GM12878 (cell line): ENCODE data around the gene AREG. TPM values are rescaled to one million over a fixed set of nuclear protein-coding genes. Genes with fewer than 3 reads are reported as not detected.

Experiments used
- ATAC-seq: fragments of 200-7000 bp; cut with Tn5 transposase; 3 replicates; pipeline ENCODE4 v1.9.1; 2020; ENCODE audit warnings: mild to moderate bottlenecking, moderate library complexity
- BruUV-seq: library from RNA; stranded (reverse); fragments of 400-500 nt; replicated peaks from 2 replicates; lab custom pipeline; 2021; lab: Mats Ljungman, UMichigan
- CTCF ChIA-PET: fragments of 300-600 bp; sonication (Branson Sonifier 250); formaldehyde crosslinking; extraction: SDS; loops from one replicate; lab custom pipeline; 2021; ENCODE audit warnings: inconsistent platforms; lab: Yijun Ruan, JAX
- POLR2A ChIA-PET: fragments of 350-600 bp; formaldehyde crosslinking; extraction: SDS; loops from one replicate; lab custom pipeline; 2021; ENCODE audit warnings: inconsistent platforms; lab: Charles Lee
- RAD21 ChIA-PET: fragments of 300-600 bp; sonication (Branson Sonifier 250); formaldehyde crosslinking; loops from one replicate; lab custom pipeline; 2023; ENCODE audit warnings: antibody characterized with exemption; ENCODE audit not compliant: unreplicated experiment; lab: Charles Lee
- SMC1A ChIA-PET: fragments of 300-600 bp; sonication (Branson Sonifier 250); formaldehyde crosslinking; loops from one replicate; lab custom pipeline; 2023; ENCODE audit not compliant: unreplicated experiment, uncharacterized antibody; lab: Charles Lee
- DNase-seq: peaks from one replicate; pipeline ENCODE4 v3.0.0-alpha.2; 2011; ENCODE audit warnings: low read depth, low spot score
- FAIRE-seq: peaks from 3 replicates; lab custom pipeline; 2011; peaks lifted over from hg19 to GRCh38; lab: Jason Lieb, UNC
- H2AFZ ChIP-seq: 2 replicates; pipeline ENCODE4 v1.6.0; 2011; ENCODE audit warnings: low read depth, low read length, control low read depth; ENCODE audit not compliant: control insufficient read depth
- H3K27ac ChIP-seq: 2 replicates; pipeline ENCODE4 v1.5.1; 2011; ENCODE audit warnings: control low read depth; ENCODE audit not compliant: control insufficient read depth, insufficient read depth
- H3K27me3 ChIP-seq, 2 experiments: replicated peaks in 1 of 2; 2 replicates each; pipeline versions ENCODE4 v1.6.0 to v1.6.1; 2011; ENCODE audit warnings: low read length in 1 of 2; ENCODE audit not compliant: control insufficient read depth in 2 of 2, insufficient read depth in 2 of 2
- H3K36me3 ChIP-seq, 2 experiments: 2 replicates each; pipeline ENCODE4 v1.5.1; 2011; ENCODE audit warnings: low read length in 1 of 2; ENCODE audit not compliant: control insufficient read depth in 2 of 2, insufficient read depth in 2 of 2
- H3K4me1 ChIP-seq: 2 replicates; pipeline ENCODE4 v1.6.1; 2011; ENCODE audit warnings: mild to moderate bottlenecking, low read length, moderate library complexity, mixed read lengths; ENCODE audit not compliant: control insufficient read depth, insufficient read depth
- H3K4me2 ChIP-seq: 2 replicates; pipeline ENCODE4 v1.6.0; 2011; ENCODE audit warnings: control low read depth; ENCODE audit not compliant: control insufficient read depth, insufficient read depth
- H3K4me3 ChIP-seq: fragments of 200-600 bp; sonication (generic); 2 replicates; pipeline ENCODE4 v1.5.1; 2016
- H3K79me2 ChIP-seq: 2 replicates; pipeline ENCODE4 v1.6.0; 2011; ENCODE audit warnings: low read length; ENCODE audit not compliant: control insufficient read depth, insufficient read depth
- H3K9ac ChIP-seq: 2 replicates; pipeline ENCODE4 v1.8.0; 2011; ENCODE audit warnings: low read length, control low read depth, mixed read lengths; ENCODE audit not compliant: control insufficient read depth, insufficient read depth
- H3K9me3 ChIP-seq: replicated peaks from 3 replicates; pipeline ENCODE4 v1.5.1; 2011; ENCODE audit warnings: mild to moderate bottlenecking, low read length; ENCODE audit not compliant: control insufficient read depth, insufficient read depth
- H4K20me1 ChIP-seq: 2 replicates; pipeline ENCODE4 v1.6.0; 2011; ENCODE audit not compliant: control insufficient read depth, insufficient read depth
- ASH2L ChIP-seq: fragments of 300-600, 200-600 bp; sonication (generic); IDR thresholded peaks from 2 replicates; pipeline ENCODE4 v1.6.1; 2017; ENCODE audit warnings: low read depth, mild to moderate bottlenecking, borderline replicate concordance
- BACH1 ChIP-seq: fragments of 450-650 bp; IDR thresholded peaks from 2 replicates; pipeline ENCODE4 v1.6.1; 2017; ENCODE audit warnings: mild to moderate bottlenecking, borderline replicate concordance
- CHD1 ChIP-seq: IDR thresholded peaks from 2 replicates; pipeline ENCODE4 v1.6.1; 2012; ENCODE audit warnings: low read depth, low read length, improper control_type of control experiment
- E2F8 ChIP-seq: fragments of 450-650 bp; IDR thresholded peaks from 2 replicates; pipeline ENCODE4 v1.6.1; 2018; ENCODE audit warnings: mild to moderate bottlenecking, low read depth, moderate library complexity; ENCODE audit not compliant: partially characterized antibody
- ESRRA ChIP-seq: IDR thresholded peaks from 2 replicates; pipeline ENCODE4 v1.6.1; 2012; ENCODE audit warnings: mild to moderate bottlenecking, low read length, improper control_type of control experiment
- KLF5 ChIP-seq: fragments of 450-650 bp; IDR thresholded peaks from 2 replicates; pipeline ENCODE4 v1.6.1; 2014; ENCODE audit warnings: mild to moderate bottlenecking; ENCODE audit not compliant: partially characterized antibody
- RFX5 ChIP-seq: IDR thresholded peaks from 2 replicates; pipeline ENCODE4 v1.6.1; 2011; ENCODE audit warnings: low read depth, low read length, improper control_type of control experiment
- SMAD1 ChIP-seq: fragments of 450-650 bp; IDR thresholded peaks from 2 replicates; pipeline ENCODE4 v1.6.1; 2018; ENCODE audit warnings: mild to moderate bottlenecking, low read depth; ENCODE audit not compliant: partially characterized antibody
- SMARCA5 ChIP-seq: fragments of 450-650 bp; IDR thresholded peaks from 2 replicates; pipeline ENCODE4 v1.6.1; 2017; ENCODE audit warnings: mild to moderate bottlenecking
- ZNF217 ChIP-seq: fragments of 450-650 bp; IDR thresholded peaks from 2 replicates; pipeline ENCODE4 v1.6.1; 2017; ENCODE audit warnings: antibody characterized with exemption, mild to moderate bottlenecking
- WGBS: methylation state at CpG from one replicate; pipeline ENCODE4 v1.1.6; 2016; ENCODE audit warnings: low lambda C conversion rate; ENCODE audit not compliant: insufficient replicate concordance, insufficient coverage; ENCODE audit errors: missing lambda C conversion rate; 5-methylcytosine and 5-hydroxymethylcytosine counted together
- in situ Hi-C: fragments of 300-500 bp; cut with MboI; formaldehyde crosslinking; loops from 9 replicates; pipeline ENCODE4 v1.14.3; 2018; ENCODE audit warnings: mixed read lengths
- intact Hi-C: fragments of 100-400 bp; cut with micrococcal nuclease; formaldehyde crosslinking; loops from one replicate; pipeline ENCODE4 v1.14.2; 2022; ENCODE audit not compliant: unreplicated experiment
- polyA plus RNA-seq, 11 experiments: library from polyadenylated mRNA; depleted of rRNA in 4 of 11; unstranded in 6 of 11; stranded (reverse) in 5 of 11; fragments of >200 nt; fragmentation: Nextera tagmentation in 4 of 11; fragmentation: Illumina TruSeq in 1 of 11; extraction: Ambion mirVana in 4 of 11; extraction: Trizol in 1 of 11; gene quantifications; 1 replicate in 1 of 11; 2 replicates in 10 of 11; pipeline versions ENCODE4 v1.2.1 to v1.2.3, GENCODE V29; 2011 to 2016; ENCODE audit warnings: inconsistent platforms in 2 of 11, missing spikeins in 2 of 11, low read depth in 1 of 11
- total RNA-seq, 4 experiments: library from RNA; depleted of rRNA in 3 of 4; stranded (reverse); fragments of >200 nt in 3 of 4; fragmentation: Illumina TruSeq in 1 of 4; extraction: Trizol in 1 of 4; gene quantifications; 2 replicates each; pipeline versions ENCODE4 v1.2.1 to v1.2.3, GENCODE V29; 2013 to 2021
- TF ChIP-seq, protein P1 (sequence below): fragments of 450-650 bp; IDR thresholded peaks from 2 replicates; pipeline ENCODE4 v1.6.1; 2016; ENCODE audit warnings: mild to moderate bottlenecking
- TF ChIP-seq, protein P2 (sequence below): IDR thresholded peaks from 2 replicates; pipeline ENCODE4 v1.6.1; 2012; ENCODE audit warnings: low read length, inconsistent platforms
- TF ChIP-seq, protein P3 (sequence below): fragments of 450-650 bp; conservative IDR thresholded peaks from 2 replicates; pipeline ENCODE4 v1.6.1; 2017; ENCODE audit warnings: mild to moderate bottlenecking, moderate library complexity
- TF ChIP-seq, protein P4 (sequence below): IDR thresholded peaks from 2 replicates; pipeline ENCODE4 v1.6.1; 2011; ENCODE audit warnings: borderline replicate concordance, low read depth, mild to moderate bottlenecking, moderate library complexity, mixed read lengths, low read length; ENCODE audit not compliant: insufficient read depth; ENCODE audit errors: extremely low read length

AREG gene
- total and polyA plus RNA-seq, 10 of the 15 experiments (the other 5 are each of a cell fraction or from before 2014, with no cell fraction given) = 0.25 to 0.37 TPM; not detected in 8

DNA sequence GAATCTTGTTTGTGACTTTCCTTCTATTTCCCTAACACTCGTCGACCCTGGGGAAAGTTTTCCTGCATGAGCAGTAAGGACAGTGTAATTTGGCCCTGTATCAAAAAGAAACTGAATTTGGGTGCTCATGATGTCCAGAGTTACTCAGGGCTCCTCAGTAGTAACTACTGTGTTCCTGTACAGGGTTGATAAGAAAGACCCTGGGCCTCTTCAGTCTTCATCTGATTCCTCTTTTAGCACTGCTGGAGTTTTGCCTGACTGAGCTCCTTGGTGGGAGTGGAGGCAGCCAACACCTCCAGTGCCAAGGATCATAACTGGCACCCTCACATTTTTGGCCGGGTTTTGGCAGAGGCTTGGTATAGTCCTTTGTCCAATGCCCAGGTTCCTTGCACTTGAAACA lies 7.1 kb upstream of the AREG start (continued):
- TF ChIP-seq, protein P1, sequence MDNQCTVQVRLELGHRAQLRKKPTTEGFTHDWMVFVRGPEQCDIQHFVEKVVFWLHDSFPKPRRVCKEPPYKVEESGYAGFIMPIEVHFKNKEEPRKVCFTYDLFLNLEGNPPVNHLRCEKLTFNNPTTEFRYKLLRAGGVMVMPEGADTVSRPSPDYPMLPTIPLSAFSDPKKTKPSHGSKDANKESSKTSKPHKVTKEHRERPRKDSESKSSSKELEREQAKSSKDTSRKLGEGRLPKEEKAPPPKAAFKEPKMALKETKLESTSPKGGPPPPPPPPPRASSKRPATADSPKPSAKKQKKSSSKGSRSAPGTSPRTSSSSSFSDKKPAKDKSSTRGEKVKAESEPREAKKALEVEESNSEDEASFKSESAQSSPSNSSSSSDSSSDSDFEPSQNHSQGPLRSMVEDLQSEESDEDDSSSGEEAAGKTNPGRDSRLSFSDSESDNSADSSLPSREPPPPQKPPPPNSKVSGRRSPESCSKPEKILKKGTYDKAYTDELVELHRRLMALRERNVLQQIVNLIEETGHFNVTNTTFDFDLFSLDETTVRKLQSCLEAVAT = no peak
- TF ChIP-seq ASH2L = no peak
- TF ChIP-seq, protein P2, sequence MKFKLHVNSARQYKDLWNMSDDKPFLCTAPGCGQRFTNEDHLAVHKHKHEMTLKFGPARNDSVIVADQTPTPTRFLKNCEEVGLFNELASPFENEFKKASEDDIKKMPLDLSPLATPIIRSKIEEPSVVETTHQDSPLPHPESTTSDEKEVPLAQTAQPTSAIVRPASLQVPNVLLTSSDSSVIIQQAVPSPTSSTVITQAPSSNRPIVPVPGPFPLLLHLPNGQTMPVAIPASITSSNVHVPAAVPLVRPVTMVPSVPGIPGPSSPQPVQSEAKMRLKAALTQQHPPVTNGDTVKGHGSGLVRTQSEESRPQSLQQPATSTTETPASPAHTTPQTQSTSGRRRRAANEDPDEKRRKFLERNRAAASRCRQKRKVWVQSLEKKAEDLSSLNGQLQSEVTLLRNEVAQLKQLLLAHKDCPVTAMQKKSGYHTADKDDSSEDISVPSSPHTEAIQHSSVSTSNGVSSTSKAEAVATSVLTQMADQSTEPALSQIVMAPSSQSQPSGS = no peak
- TF ChIP-seq, protein P3, sequence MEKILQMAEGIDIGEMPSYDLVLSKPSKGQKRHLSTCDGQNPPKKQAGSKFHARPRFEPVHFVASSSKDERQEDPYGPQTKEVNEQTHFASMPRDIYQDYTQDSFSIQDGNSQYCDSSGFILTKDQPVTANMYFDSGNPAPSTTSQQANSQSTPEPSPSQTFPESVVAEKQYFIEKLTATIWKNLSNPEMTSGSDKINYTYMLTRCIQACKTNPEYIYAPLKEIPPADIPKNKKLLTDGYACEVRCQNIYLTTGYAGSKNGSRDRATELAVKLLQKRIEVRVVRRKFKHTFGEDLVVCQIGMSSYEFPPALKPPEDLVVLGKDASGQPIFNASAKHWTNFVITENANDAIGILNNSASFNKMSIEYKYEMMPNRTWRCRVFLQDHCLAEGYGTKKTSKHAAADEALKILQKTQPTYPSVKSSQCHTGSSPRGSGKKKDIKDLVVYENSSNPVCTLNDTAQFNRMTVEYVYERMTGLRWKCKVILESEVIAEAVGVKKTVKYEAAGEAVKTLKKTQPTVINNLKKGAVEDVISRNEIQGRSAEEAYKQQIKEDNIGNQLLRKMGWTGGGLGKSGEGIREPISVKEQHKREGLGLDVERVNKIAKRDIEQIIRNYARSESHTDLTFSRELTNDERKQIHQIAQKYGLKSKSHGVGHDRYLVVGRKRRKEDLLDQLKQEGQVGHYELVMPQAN = no peak
- TF ChIP-seq RFX5 = no peak
- TF ChIP-seq SMARCA5 = no peak
- no peak for TF ChIP-seq ZNF217
- no peak for TF ChIP-seq ESRRA

GRCh38 chr4:74438661-74439060 lies 6.3 kb upstream of the AREG start:
- POLR2A ChIA-PET = no interaction called here
- no peak for FAIRE-seq
- TF ChIP-seq SMAD1 (no peak), KLF5 (no peak), BACH1 (no peak), CHD1 (no peak), ESRRA (no peak), E2F8 (no peak)
- TF ChIP-seq, protein P4, sequence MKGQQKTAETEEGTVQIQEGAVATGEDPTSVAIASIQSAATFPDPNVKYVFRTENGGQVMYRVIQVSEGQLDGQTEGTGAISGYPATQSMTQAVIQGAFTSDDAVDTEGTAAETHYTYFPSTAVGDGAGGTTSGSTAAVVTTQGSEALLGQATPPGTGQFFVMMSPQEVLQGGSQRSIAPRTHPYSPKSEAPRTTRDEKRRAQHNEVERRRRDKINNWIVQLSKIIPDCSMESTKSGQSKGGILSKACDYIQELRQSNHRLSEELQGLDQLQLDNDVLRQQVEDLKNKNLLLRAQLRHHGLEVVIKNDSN = no peak

More at GRCh38 chr4:74438661-74439060, 6.3 kb upstream of the AREG start:
- Histone ChIP-seq H3K36me3 (no peaks in the 10 kb centered on the region), H3K9me3 (no peaks in the 10 kb centered on the region; the same call in 2 of the 3 replicates), H2AFZ (no peak overlapping the region), H3K27ac (no peak overlapping the region), H3K4me1 (no peaks in the 10 kb centered on the region), H4K20me1 (no peaks in the 10 kb centered on the region), H3K79me2 (no peaks in the 10 kb centered on the region), H3K27me3 (no peaks in the 10 kb centered on the region), H3K4me3 (no peak overlapping the region), H3K9ac (no peak overlapping the region), H3K4me2 (no peak overlapping the region)
- 32% methylated on average over 1 of the region's 1 CpG for WGBS
- intact Hi-C loops (no loop called here), in situ Hi-C loops (no loop called here)
- ChIA-PET CTCF (no interaction called here), SMC1A (no interaction called here), RAD21 (no interaction called here)
- DNase-seq = no peak
- no TSS peak for BruUV-seq
- no peak for ATAC-seq
